ENCODE results near the gene GPC6.

DNA sequence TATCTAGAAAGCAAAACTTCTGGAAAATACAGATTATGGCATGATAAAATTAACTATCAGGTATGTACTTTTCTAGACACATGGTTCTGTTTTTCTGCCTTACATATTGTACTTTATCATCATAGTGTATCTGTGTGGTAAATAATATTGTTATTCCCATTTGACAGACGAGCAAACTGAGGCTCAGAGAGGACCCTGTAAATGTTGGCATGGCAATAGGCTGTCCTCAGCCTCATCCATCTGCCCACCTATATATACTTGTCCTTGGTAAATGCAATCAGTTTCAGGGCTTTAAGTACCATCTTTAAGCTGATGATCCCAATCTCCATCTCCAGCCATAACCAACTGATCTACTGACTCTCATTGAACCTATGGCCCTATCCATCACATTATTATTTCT lies 1074.9 kb downstream of the GPC6 start:
- TF ChIP-seq, protein P1, sequence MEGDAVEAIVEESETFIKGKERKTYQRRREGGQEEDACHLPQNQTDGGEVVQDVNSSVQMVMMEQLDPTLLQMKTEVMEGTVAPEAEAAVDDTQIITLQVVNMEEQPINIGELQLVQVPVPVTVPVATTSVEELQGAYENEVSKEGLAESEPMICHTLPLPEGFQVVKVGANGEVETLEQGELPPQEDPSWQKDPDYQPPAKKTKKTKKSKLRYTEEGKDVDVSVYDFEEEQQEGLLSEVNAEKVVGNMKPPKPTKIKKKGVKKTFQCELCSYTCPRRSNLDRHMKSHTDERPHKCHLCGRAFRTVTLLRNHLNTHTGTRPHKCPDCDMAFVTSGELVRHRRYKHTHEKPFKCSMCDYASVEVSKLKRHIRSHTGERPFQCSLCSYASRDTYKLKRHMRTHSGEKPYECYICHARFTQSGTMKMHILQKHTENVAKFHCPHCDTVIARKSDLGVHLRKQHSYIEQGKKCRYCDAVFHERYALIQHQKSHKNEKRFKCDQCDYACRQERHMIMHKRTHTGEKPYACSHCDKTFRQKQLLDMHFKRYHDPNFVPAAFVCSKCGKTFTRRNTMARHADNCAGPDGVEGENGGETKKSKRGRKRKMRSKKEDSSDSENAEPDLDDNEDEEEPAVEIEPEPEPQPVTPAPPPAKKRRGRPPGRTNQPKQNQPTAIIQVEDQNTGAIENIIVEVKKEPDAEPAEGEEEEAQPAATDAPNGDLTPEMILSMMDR (IDR thresholded peaks at IDR 0.05 in 8 of 11, conservative IDR thresholded peaks at IDR 0.05 in 3 of 11), result no peak
- TF ChIP-seq POLR2A (IDR thresholded peaks at IDR 0.05) (no peak), POLR2AphosphoS5 (IDR thresholded peaks at IDR 0.05) (no peak)
